GM18511 (cell line): ENCODE measurements around the gene TCEAL7.
A peak's percentile ranks its signal among the peaks of the same experiment; 100 is the strongest.
"Not testable (repeated sequence)": the region's sequence is repeated elsewhere in the genome, so short reads cannot be mapped to it uniquely, and the experiment has no call there.

Source experiments
- ATAC-seq: cut with Tn5 transposase; IDR thresholded peaks from one replicate; pipeline ENCODE4 v1.9.1; 2021; ENCODE audit warnings: mild to moderate bottlenecking, moderate library complexity; ENCODE audit not compliant: unreplicated experiment

The TCEAL7 gene, protein sequence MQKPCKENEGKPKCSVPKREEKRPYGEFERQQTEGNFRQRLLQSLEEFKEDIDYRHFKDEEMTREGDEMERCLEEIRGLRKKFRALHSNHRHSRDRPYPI

GRCh38 chrX:103329991-103330390 is at the start of gene TCEAL7:
Gene TCEAL7, plus strand, starts transcription at chrX:103330239. Its CDS starts 1,165 bp downstream, at chrX:103331404.
- no peak for ATAC-seq

DNA sequence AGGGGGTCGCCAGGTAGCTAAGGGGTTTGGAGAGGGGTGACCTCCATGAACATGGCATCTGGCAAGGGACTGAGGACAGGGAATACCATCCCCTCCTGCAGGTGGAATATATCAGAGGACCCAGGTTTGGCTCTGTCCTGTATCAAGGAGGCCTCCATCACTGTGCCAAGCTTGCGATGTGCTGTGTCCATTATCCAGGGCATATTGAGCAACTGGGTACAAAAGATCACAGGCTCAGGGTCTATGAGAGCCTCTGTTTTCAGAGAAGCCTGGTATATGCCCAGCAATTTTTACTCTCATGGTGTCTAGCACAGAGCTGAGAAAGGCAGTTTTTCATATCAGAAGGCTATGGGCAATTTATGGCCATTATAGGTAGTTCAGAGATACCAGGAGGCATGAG is 36.9 kb upstream of the TCEAL7 start:
- no peak for ATAC-seq

DNA sequence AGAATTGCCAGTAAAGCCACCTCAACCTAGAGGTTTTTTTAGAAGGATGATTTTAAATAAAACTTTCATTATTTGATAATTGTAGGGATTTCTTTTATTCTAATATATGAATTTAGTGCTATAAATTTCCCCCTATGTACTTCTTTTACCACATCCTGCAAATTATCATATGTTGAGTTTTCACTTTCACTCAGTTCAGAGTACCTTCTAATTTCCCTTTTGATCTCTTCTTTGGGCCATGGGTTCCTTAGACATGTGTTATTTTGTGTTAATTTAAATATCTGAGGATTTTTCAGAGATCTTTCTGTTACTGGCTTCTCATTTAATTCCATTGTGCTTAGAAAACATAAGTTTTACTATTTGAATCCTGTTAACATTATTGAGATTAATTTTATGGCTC is 25.3 kb upstream of the TCEAL7 start:
- ATAC-seq: no peak

GRCh38 chrX:103305666-103306065 is 24.4 kb upstream of the TCEAL7 start:
- ATAC-seq: not testable (repeated sequence)

- ATAC-seq: no peak
Observed at GRCh38 chrX:103309860-103310554, 20.0 kb upstream of the TCEAL7 start.

DNA sequence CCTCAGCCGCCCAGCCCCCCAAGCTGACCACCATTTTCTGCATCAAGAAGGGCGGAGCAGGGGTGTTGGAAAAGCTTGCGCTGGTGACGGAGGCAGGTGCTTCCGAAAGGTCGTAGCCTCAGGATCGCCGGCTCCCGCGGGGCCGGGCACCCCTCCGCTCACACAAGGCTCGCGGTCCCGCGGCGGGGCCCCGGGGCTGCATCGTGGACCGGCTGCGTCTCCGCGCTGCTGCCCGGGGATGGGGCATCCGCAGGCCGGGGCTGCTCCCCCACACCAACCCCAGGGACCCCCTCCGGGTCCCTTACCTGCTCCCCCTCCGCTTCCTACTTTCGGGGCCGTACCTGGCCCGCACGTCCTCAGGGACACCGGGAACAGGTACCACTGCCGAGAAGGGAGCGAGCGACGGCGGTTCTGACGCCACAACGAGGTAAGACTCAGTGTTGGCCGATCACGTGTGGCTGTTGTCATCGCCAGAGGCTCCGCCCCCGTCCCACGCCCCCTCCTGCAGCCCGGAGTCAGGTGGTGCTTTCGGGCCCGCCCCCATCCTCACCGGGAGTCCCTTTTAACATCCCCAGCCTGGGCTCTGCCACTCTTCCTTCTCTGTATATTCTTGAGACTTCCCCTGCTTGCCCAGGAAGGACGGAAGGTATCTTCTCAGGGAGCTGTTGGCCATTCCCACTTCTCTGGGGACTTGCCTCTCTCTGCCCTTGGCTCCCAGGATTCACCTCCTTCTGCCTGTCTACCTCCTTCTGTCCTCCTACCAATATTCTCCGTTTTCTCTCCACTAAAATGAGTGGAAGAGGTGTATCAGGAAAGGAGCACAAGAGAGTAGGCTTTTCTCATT is 19.3 kb upstream of the TCEAL7 start, which contains the start of gene BEX2:
Gene BEX2, minus strand, starts transcription at position 436 of the 844 bp plus-strand sequence. CDS start 1,014 bp downstream, outside the sequence.
- peak; percentile 99 for ATAC-seq

- ATAC-seq: no peak
Observed at GRCh38 chrX:103311399-103311780, 18.6 kb upstream of the TCEAL7 start.

DNA sequence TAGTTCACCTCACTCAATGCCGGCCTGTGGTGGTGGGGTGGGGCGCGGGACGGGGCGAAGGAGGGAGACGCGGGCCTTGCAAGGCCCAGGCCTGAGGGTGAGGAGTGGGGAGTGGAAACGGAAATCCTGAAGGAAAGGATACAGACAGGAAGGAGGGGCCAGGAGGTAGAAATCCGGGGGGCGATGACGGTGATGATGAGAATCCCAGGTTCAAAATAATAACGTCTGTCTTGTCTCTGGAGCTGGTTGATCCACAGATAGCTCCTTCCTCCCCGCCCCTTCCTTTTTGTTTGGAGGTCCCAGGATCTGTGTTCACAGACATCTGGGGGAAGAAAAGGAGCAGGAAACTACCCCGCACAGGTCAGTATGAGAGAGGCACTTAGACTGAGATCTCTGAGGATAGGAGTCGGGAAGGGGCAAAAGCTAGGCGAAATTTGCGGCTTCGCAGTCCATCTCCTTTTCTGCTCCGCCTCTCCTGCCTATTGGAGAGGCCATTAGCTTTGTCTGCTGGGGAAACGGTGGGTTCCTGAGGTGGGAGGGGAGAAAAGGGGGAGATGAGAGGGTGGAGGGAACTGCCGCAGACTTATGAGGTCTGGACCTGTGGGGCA is 746 bp downstream of the TCEAL7 start:
- no peak for ATAC-seq

- no peak for ATAC-seq
Observed at GRCh38 chrX:103338663-103339062, 8.6 kb downstream of the TCEAL7 start.

DNA sequence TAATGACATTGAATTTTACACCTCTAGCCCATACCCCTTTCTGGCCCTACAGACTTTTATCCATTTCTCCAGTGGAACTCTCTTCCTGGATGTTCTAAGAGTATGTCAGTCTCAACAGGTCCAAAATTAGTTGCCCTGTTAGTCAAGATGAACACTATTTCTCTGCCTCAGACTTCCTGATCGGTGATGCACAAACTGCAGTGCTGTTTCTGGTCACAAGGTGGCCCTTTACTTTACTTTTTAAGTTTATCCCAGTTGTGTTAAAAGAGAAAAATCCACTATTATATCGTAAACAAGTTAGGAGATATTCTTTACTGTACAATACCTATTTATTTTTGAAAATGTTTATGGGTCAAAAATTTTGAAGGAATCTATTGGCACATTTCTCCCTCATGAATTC is 13.1 kb downstream of the TCEAL7 start:
- peak; percentile 68 for ATAC-seq

DNA sequence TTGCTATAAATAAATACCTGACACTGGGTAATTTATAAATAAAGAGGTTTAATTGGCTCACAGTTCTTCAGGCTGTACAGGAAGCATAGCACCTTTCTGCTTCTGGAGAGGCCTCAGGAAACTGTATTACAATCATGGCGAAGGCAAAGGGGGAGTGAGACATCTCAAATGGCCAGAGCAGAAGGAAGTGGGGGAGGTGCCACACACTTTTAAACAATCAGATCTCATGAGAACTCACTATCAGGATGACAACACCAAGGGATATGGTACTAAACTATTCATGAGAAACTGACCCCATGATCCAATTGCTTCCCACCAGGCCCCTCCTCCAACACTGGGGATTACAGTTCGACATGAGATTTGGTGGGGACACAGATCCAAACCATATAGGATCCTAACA is 14.6 kb downstream of the TCEAL7 start:
- no peak for ATAC-seq

DNA sequence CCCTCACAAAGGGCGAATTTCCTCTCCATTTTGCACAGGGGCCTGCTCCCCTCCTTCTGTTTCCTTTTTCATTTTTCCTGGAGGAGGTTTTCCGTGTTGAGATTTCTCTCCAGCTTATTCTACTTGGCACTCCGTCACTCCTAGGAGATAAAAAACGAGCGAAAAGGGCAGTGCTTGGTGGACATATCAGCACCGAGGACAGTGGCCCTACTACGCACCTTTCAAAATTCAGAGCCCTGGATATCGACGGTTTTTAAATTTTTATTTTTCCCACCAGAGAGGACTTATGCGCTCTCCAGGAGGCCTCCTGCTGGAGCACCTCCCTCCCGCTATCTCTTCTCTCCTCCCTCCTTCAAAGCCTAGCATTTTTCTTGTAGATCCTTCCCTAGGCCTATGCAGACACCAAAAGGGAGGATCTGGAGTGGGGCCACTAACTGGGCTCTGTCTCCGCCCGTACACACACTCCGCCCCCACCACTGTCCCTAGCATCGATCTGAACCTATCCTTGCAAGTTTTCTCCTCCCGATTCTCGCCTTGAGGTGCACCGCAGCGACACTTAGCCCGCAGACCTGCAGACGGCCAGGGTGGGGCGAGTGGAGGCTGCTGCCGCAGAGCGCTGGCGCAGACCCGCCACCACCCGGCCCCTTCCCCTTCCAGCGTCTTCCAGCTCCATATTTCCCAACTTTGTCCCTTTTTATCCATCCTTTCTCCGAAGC is 17.8 kb downstream of the TCEAL7 start:
- no peak for ATAC-seq

DNA sequence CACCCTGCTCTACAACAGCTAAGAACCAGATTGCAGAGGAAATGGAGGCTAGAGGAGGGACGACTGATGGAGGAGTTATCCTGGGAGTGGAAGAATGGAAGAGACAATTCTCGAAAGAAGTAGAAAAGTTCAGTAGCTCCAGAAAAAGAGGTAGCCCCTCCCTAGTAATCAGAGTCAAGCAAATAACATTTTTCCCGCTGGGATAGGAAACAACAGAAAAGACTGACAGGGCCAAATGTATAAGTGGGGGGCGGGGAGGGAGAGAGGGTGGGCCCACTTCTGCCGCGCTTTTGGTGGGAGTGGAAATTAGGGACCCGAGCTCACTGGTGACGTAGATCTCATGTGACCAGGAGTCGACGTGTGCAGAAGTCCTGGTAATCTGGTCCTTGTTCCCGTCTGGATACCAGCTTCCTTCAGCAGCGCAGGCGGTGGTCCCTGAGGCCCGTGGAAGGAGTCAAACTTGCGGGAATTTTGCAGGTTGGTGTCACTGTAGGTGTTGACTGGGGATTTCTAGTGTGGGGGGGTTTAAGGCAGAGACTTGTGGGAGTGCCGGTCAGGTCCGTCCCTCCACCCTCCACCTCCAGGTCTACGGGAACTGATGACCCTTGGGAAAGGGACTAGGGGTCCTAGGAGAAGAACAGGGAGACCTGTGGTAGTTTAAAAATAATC is 26.2 kb downstream of the TCEAL7 start, which contains the start of gene TCEAL9:
Gene TCEAL9, plus strand, starts transcription at position 377 of the 669 bp plus-strand sequence. CDS start 1,179 bp downstream, outside the sequence.
- no peak for ATAC-seq

GRCh38 chrX:103356858-103357257 is 26.8 kb downstream of the TCEAL7 start:
- ATAC-seq: no peak

- ATAC-seq: no peak
Observed at GRCh38 chrX:103357871-103358270, 27.8 kb downstream of the TCEAL7 start.

- not testable (repeated sequence) for ATAC-seq
Observed at GRCh38 chrX:103359605-103360004, 29.6 kb downstream of the TCEAL7 start.

DNA sequence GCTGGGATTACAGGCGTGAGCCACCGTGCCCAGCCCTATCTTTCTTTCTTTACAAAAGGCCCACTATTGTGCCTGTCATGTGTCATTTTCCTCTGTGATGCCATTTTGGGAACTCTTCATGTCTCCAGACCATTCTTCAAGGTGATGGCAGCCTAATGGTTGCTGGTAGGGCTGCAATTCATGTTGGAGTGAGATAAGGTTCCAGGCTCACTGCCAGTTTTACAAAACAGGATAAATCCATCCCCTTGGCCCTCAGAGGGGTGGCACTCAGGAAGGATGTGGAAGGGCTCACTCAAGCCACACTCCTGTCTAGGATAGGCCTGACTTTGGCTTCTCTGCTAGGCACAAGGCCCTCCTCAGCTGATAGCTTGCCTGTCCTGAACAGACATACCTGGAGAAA is 30.1 kb downstream of the TCEAL7 start:
- ATAC-seq: no peak

GRCh38 chrX:103360916-103361315 is 30.9 kb downstream of the TCEAL7 start:
- no peak for ATAC-seq

DNA sequence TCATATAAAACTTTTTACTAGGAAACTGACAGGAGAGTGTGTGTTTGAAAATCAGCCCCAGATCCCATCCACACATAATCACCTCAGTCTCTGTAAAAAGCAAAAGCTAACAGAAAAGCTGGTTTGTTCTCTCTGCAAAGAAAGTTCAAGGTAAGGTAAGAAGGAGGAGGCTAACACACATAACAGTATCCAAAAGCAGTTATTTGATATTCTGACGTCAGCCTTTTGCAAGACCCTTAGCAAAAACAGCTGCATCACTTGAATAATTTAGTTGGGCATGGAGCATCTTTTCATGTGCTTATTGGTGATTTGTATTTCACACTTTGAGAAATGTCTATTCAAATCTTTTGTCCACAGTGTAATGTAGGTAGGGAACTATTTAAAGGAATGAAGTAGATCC is 31.8 kb downstream of the TCEAL7 start:
- no peak for ATAC-seq

DNA sequence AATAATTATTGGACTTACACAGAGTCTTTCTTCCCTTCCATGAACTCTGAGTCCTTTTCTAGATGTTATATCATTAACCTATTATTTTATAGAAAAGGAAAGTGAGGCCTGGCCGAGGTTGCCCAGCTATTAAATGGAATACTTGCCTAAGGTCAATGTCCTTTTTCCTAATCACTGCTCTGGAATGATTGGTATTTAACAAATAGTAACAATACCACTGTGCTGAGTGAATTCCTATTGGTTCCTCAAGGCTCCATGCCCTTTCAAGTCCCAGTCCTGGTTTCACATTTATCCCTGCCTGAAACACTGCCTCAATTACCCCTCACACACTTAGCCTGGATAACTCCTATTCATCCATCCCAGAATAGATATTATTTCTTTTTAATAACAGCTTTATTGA is 32.4 kb downstream of the TCEAL7 start:
- ATAC-seq: no peak
